ENCODE data around the gene PHLDA2.
A peak's percentile ranks its signal among the peaks of the same experiment; 100 is the strongest.

The PHLDA2 gene

GRCh38 chr11:2901854-2902783, 27.1 kb downstream of the PHLDA2 start:
- TF ChIP-seq SPI1 (IDR thresholded peaks at IDR 0.05; ENCODE audit: low read depth, low read length) (peak; percentile 52), POLR2A (IDR thresholded peaks at IDR 0.05; ENCODE audit: low read depth, low read length) (no peak)
- DNase-seq (ENCODE audit: insufficient read length, low spot score) (peak; percentile 99), FAIRE-seq (peak; percentile 94)

GRCh38 chr11:2901196-2901796, 27.9 kb downstream of the PHLDA2 start:
- no peak for FAIRE-seq
- DNase-seq (ENCODE audit: insufficient read length, low spot score): no peak
- no peak for TF ChIP-seq TAF1 (IDR thresholded peaks at IDR 0.05; ENCODE audit: low read depth, low read length)

- DNase-seq (ENCODE audit: insufficient read length, low spot score) (no peak), FAIRE-seq (peak; percentile 5)
- no peak for TF ChIP-seq TAF1 (IDR thresholded peaks at IDR 0.05; ENCODE audit: low read depth, low read length)
- no peak for TF ChIP-seq PAX5 (IDR thresholded peaks at IDR 0.05; ENCODE audit: insufficient read depth, low read length, severe bottlenecking)
- no peak for TF ChIP-seq POLR2AphosphoS5 (IDR thresholded peaks at IDR 0.05; ENCODE audit: low read depth, low read length)
- TF ChIP-seq POLR2A (IDR thresholded peaks at IDR 0.05; ENCODE audit: low read depth, low read length): no peak
- TF ChIP-seq POU2F2 (IDR thresholded peaks at IDR 0.05; ENCODE audit: low read depth, low read length): no peak
- no peak for TF ChIP-seq SPI1 (IDR thresholded peaks at IDR 0.05; ENCODE audit: low read depth, low read length)
Measured at GRCh38 chr11:2899080-2899783, 30.0 kb downstream of the PHLDA2 start.

GRCh38 chr11:2898366-2899079, 30.7 kb downstream of the PHLDA2 start:
- DNase-seq (ENCODE audit: insufficient read length, low spot score): no peak
- no peak for TF ChIP-seq POU2F2 (IDR thresholded peaks at IDR 0.05; ENCODE audit: low read depth, low read length)
- no peak for TF ChIP-seq POLR2AphosphoS5 (IDR thresholded peaks at IDR 0.05; ENCODE audit: low read depth, low read length)
- no peak for TF ChIP-seq SPI1 (IDR thresholded peaks at IDR 0.05; ENCODE audit: low read depth, low read length)
- TF ChIP-seq TAF1 (IDR thresholded peaks at IDR 0.05; ENCODE audit: low read depth, low read length): no peak
- no peak for TF ChIP-seq PAX5 (IDR thresholded peaks at IDR 0.05; ENCODE audit: insufficient read depth, low read length, severe bottlenecking)
- no peak for TF ChIP-seq POLR2A (IDR thresholded peaks at IDR 0.05; ENCODE audit: low read depth, low read length)
- peak; percentile 61 for FAIRE-seq

- DNase-seq (ENCODE audit: insufficient read length, low spot score): no peak
- FAIRE-seq: no peak
- TF ChIP-seq PAX5 (IDR thresholded peaks at IDR 0.05; ENCODE audit: insufficient read depth, low read length, severe bottlenecking) (no peak), SPI1 (IDR thresholded peaks at IDR 0.05; ENCODE audit: low read depth, low read length) (no peak), POU2F2 (IDR thresholded peaks at IDR 0.05; ENCODE audit: low read depth, low read length) (no peak), POLR2A (IDR thresholded peaks at IDR 0.05; ENCODE audit: low read depth, low read length) (no peak), POLR2AphosphoS5 (IDR thresholded peaks at IDR 0.05; ENCODE audit: low read depth, low read length) (no peak), TAF1 (IDR thresholded peaks at IDR 0.05; ENCODE audit: low read depth, low read length) (no peak)
Measured at GRCh38 chr11:2897048-2897447, 32.2 kb downstream of the PHLDA2 start.

DNA sequence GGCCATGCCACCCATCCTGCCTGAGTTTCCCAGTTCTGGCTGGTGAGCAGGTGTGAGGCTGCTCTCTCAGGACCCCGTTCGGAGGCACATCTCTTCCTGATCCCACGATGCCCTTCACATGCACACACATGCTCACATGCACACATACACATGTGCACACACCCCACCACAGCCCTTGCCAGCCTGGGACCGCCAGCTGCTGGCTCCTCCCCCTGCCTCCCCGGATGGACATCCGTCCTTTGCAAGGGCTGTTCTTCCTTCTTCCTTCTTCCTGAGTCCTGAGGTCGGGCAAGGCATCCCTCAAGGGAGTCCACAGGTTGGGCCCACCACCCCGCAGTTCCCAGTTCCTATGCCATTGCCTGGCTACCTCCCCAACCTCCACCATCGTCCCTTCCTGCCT, 33.2 kb downstream of the PHLDA2 start:
- FAIRE-seq (no peak), DNase-seq (ENCODE audit: insufficient read length, low spot score) (no peak)
- TF ChIP-seq SPI1 (IDR thresholded peaks at IDR 0.05; ENCODE audit: low read depth, low read length): no peak
- TF ChIP-seq PAX5 (IDR thresholded peaks at IDR 0.05; ENCODE audit: insufficient read depth, low read length, severe bottlenecking): no peak
- TF ChIP-seq POU2F2 (IDR thresholded peaks at IDR 0.05; ENCODE audit: low read depth, low read length): no peak
- no peak for TF ChIP-seq POLR2A (IDR thresholded peaks at IDR 0.05; ENCODE audit: low read depth, low read length)
- TF ChIP-seq POLR2AphosphoS5 (IDR thresholded peaks at IDR 0.05; ENCODE audit: low read depth, low read length): no peak
- no peak for TF ChIP-seq TAF1 (IDR thresholded peaks at IDR 0.05; ENCODE audit: low read depth, low read length)

- no peak for DNase-seq (ENCODE audit: insufficient read length, low spot score)
- TF ChIP-seq SPI1 (IDR thresholded peaks at IDR 0.05; ENCODE audit: low read depth, low read length) (no peak), POLR2A (IDR thresholded peaks at IDR 0.05; ENCODE audit: low read depth, low read length) (no peak), TAF1 (IDR thresholded peaks at IDR 0.05; ENCODE audit: low read depth, low read length) (no peak), POLR2AphosphoS5 (IDR thresholded peaks at IDR 0.05; ENCODE audit: low read depth, low read length) (no peak), PAX5 (IDR thresholded peaks at IDR 0.05; ENCODE audit: insufficient read depth, low read length, severe bottlenecking) (no peak), POU2F2 (IDR thresholded peaks at IDR 0.05; ENCODE audit: low read depth, low read length) (no peak)
- no peak for FAIRE-seq
Measured at GRCh38 chr11:2893935-2894334, 35.3 kb downstream of the PHLDA2 start.

GRCh38 chr11:2892967-2893528, 36.2 kb downstream of the PHLDA2 start:
- DNase-seq (ENCODE audit: insufficient read length, low spot score): no peak
- TF ChIP-seq TAF1 (IDR thresholded peaks at IDR 0.05; ENCODE audit: low read depth, low read length) (no peak), SPI1 (IDR thresholded peaks at IDR 0.05; ENCODE audit: low read depth, low read length) (no peak; the same call in 1 of the 2 replicates), POLR2AphosphoS5 (IDR thresholded peaks at IDR 0.05; ENCODE audit: low read depth, low read length) (no peak), POLR2A (IDR thresholded peaks at IDR 0.05; ENCODE audit: low read depth, low read length) (no peak), PAX5 (IDR thresholded peaks at IDR 0.05; ENCODE audit: insufficient read depth, low read length, severe bottlenecking) (no peak), POU2F2 (IDR thresholded peaks at IDR 0.05; ENCODE audit: low read depth, low read length) (no peak)
- FAIRE-seq: no peak

Measured in GM12891 (cell line).